WTC11 (cell line): ENCODE measurements around the gene TNFRSF1B. TPM values are rescaled to one million over a fixed set of nuclear protein-coding genes. Genes with fewer than 3 reads are reported as not detected.

Source experiments
- ATAC-seq: fragments of 200-7000 bp; cut with Tn5 transposase; 2 replicates; pipeline ENCODE4 v1.10.0; 2021; ENCODE audit warnings: mild to moderate bottlenecking, moderate library complexity
- CTCF ChIA-PET: fragments of 300-600 bp; sonication (Branson Sonifier 250); formaldehyde crosslinking; loops from one replicate; lab custom pipeline; 2021; ENCODE audit warnings: antibody characterized with exemption; lab: Charles Lee
- POLR2A ChIA-PET: fragments of 350-600 bp; sonication (Branson Sonifier 250); formaldehyde crosslinking; loops from one replicate; lab custom pipeline; 2021; ENCODE audit warnings: antibody characterized with exemption; lab: Charles Lee
- DNase-seq: peaks from one replicate; pipeline ENCODE4 v3.0.0; 2021; ENCODE audit warnings: low spot score
- H3K27ac Mint-ChIP-seq: 2 replicates; pipeline ENCODE4 v1.8.0; 2021; ENCODE audit warnings: mixed read lengths
- H3K27me3 Mint-ChIP-seq: 2 replicates; pipeline ENCODE4 v1.8.0; 2021; ENCODE audit warnings: low read depth, mild to moderate bottlenecking, moderate library complexity, mixed read lengths
- H3K36me3 Mint-ChIP-seq: 2 replicates; pipeline ENCODE4 v1.8.0; 2021; ENCODE audit warnings: mixed read lengths
- H3K4me1 Mint-ChIP-seq: 2 replicates; pipeline ENCODE4 v1.8.0; 2022; ENCODE audit warnings: mixed read lengths
- H3K4me3 Mint-ChIP-seq: 2 replicates; pipeline ENCODE4 v1.8.0; 2021; ENCODE audit warnings: mild to moderate bottlenecking, moderate library complexity, mixed read lengths
- H3K9me3 Mint-ChIP-seq: 2 replicates; pipeline ENCODE4 v1.8.0; 2021; ENCODE audit warnings: mixed read lengths
- CBFB ChIP-seq: sonication (generic); formaldehyde crosslinking; IDR thresholded peaks from 2 replicates; pipeline ENCODE4 v1.8.1; 2022; ENCODE audit warnings: mild to moderate bottlenecking, low read depth, missing genetic modification reagents
- EMX1 ChIP-seq: fragments of 250-450 bp; sonication (Bioruptor Pico); IDR thresholded peaks from 2 replicates; pipeline ENCODE4 v1.8.0; 2021; ENCODE audit warnings: mild to moderate bottlenecking
- ETV6 ChIP-seq: sonication (generic); formaldehyde crosslinking; IDR thresholded peaks from 2 replicates; pipeline ENCODE4 v1.8.1; 2022; ENCODE audit warnings: mild to moderate bottlenecking, missing genetic modification reagents
- FOXK1 ChIP-seq: sonication (generic); formaldehyde crosslinking; IDR thresholded peaks from 2 replicates; pipeline ENCODE4 v1.8.0; 2022; ENCODE audit warnings: mild to moderate bottlenecking, moderate library complexity, missing genetic modification reagents
- GABPB1 ChIP-seq: sonication (generic); formaldehyde crosslinking; IDR thresholded peaks from 2 replicates; pipeline ENCODE4 v1.8.1; 2023; ENCODE audit warnings: mild to moderate bottlenecking, missing genetic modification reagents
- MXD4 ChIP-seq: fragments of 250-450 bp; sonication (Bioruptor Pico); IDR thresholded peaks from 2 replicates; pipeline ENCODE4 v1.8.0; 2021; ENCODE audit warnings: mild to moderate bottlenecking, moderate library complexity, borderline replicate concordance
- NFE2L1 ChIP-seq: sonication (generic); formaldehyde crosslinking; IDR thresholded peaks from 2 replicates; pipeline ENCODE4 v1.8.1; 2023; ENCODE audit warnings: missing genetic modification reagents
- NR1H2 ChIP-seq: sonication (generic); formaldehyde crosslinking; IDR thresholded peaks from 2 replicates; pipeline ENCODE4 v1.9.0; 2021; ENCODE audit warnings: mild to moderate bottlenecking, moderate library complexity, missing genetic modification reagents
- ZNF263 ChIP-seq: sonication (generic); formaldehyde crosslinking; IDR thresholded peaks from 2 replicates; pipeline ENCODE4 v1.8.1; 2022; ENCODE audit warnings: low read depth, mild to moderate bottlenecking, moderate library complexity, missing genetic modification reagents
- ZNF317 ChIP-seq: sonication (generic); formaldehyde crosslinking; IDR thresholded peaks from 2 replicates; pipeline ENCODE4 v1.8.1; 2023; ENCODE audit warnings: low read depth, mild to moderate bottlenecking, moderate library complexity, missing genetic modification reagents, borderline replicate concordance
- ZNF396 ChIP-seq: fragments of 250-450 bp; sonication (Bioruptor Pico); IDR thresholded peaks from 2 replicates; pipeline ENCODE4 v1.8.0; 2021; ENCODE audit warnings: mild to moderate bottlenecking, moderate library complexity, borderline replicate concordance
- ZNF423 ChIP-seq: fragments of 250-450 bp; sonication (Bioruptor Pico); IDR thresholded peaks from 2 replicates; pipeline ENCODE4 v2.1.2; 2022; ENCODE audit warnings: mild to moderate bottlenecking, moderate library complexity
- total RNA-seq: library from RNA; stranded (reverse); gene quantifications from 3 replicates; pipeline ENCODE4 v1.2.3, GENCODE V29; 2021
- TF ChIP-seq, protein P1 (sequence below): sonication (generic); formaldehyde crosslinking; IDR thresholded peaks from 2 replicates; pipeline ENCODE4 v1.8.1; 2022; ENCODE audit warnings: mild to moderate bottlenecking, missing genetic modification reagents, moderate library complexity, borderline replicate concordance
- TF ChIP-seq, protein P2 (sequence below): fragments of 250-450 bp; sonication (Bioruptor Pico); conservative IDR thresholded peaks from 2 replicates; pipeline ENCODE4 v1.9.0; 2021; ENCODE audit warnings: mild to moderate bottlenecking
- TF ChIP-seq, protein P3 (sequence below): sonication (generic); formaldehyde crosslinking; IDR thresholded peaks from 2 replicates; pipeline ENCODE4 v1.8.0; 2023; ENCODE audit warnings: mild to moderate bottlenecking, missing genetic modification reagents
- TF ChIP-seq, protein P4 (sequence below): sonication (generic); formaldehyde crosslinking; IDR thresholded peaks from 2 replicates; pipeline ENCODE4 v1.8.1; 2023; ENCODE audit warnings: mild to moderate bottlenecking, missing genetic modification reagents
- TF ChIP-seq, protein P5 (sequence below): sonication (generic); formaldehyde crosslinking; IDR thresholded peaks from 2 replicates; pipeline ENCODE4 v1.8.0; 2022; ENCODE audit warnings: mild to moderate bottlenecking, missing genetic modification reagents
- TF ChIP-seq, protein P6 (sequence below): fragments of 250-450 bp; sonication (Bioruptor Pico); IDR thresholded peaks from 2 replicates; pipeline ENCODE4 v1.8.0; 2021; ENCODE audit warnings: mild to moderate bottlenecking
- TF ChIP-seq, protein P7 (sequence below): sonication (generic); formaldehyde crosslinking; IDR thresholded peaks from 2 replicates; pipeline ENCODE4 v1.8.0; 2022; ENCODE audit warnings: mild to moderate bottlenecking, missing genetic modification reagents
- TF ChIP-seq, protein P8 (sequence below): sonication (generic); formaldehyde crosslinking; IDR thresholded peaks from 2 replicates; pipeline ENCODE4 v1.8.1; 2022; ENCODE audit warnings: low read depth, missing genetic modification reagents, borderline replicate concordance

TNFRSF1B gene
- total RNA-seq, 1 experiment from 2014 or later, result 2.7 TPM

DNA sequence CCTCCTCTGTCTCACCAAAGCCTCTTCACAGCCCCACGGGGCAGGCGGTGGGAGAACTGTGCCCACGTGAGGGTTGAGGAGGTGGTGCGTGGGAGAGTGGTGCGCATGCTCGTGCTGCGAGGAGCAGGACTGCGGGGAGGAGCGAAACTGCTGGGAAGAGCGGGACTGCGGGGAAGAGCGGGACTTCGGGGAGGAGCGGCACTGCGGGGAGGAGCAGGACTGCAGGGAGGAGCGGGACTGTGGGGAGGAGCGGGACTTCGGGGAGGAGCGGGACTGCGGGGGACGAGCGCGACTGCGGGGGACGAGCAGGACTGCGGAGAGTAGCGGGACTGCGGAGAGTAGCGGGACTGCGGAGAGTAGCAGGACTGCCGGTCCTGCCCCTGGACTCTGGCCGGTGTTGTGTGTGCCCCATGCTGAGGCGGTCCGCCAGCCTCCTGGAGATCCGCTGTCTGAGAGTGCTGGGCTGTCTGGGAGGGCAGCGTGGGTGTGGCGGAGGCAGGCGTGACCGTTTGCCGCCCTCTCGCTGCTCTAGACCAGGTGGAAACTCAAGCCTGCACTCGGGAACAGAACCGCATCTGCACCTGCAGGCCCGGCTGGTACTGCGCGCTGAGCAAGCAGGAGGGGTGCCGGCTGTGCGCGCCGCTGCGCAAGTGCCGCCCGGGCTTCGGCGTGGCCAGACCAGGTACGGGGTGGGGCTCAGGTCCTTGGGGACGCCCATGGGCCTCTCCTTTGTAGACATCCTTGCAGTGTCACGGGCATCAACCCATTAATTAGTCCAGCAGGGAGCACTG lies 24.6 kb downstream of the TNFRSF1B start:
- Mint-ChIP-seq H3K9me3 (no peaks in the 10 kb centered on the region), H3K27me3 (no peaks in the 10 kb centered on the region; the same call in 1 of the 2 replicates), H3K4me1 (peaks cover 14% of the 10 kb centered on the region), H3K27ac (no peak overlapping the region), H3K4me3 (no peak overlapping the region), H3K36me3 (no peaks in the 10 kb centered on the region)
- ChIA-PET CTCF (interaction anchor here (1.3 kb wide), 2 partner anchors 67 to 84 kb away, joined by 4 to 11 read pairs; no protein-coding TSS in a partner anchor), POLR2A (no interaction called here)
- DNase-seq (no peak), ATAC-seq (no peak; the same call in 1 of the 2 replicates)
- no peak for TF ChIP-seq ZNF317
- TF ChIP-seq ZNF423 (CRISPR knock-in tag), result no peak
- TF ChIP-seq CBFB (CRISPR knock-in tag), result no peak
- no peak for TF ChIP-seq EMX1
- peak; percentile 96 for TF ChIP-seq ZNF263 (CRISPR knock-in tag)

DNA sequence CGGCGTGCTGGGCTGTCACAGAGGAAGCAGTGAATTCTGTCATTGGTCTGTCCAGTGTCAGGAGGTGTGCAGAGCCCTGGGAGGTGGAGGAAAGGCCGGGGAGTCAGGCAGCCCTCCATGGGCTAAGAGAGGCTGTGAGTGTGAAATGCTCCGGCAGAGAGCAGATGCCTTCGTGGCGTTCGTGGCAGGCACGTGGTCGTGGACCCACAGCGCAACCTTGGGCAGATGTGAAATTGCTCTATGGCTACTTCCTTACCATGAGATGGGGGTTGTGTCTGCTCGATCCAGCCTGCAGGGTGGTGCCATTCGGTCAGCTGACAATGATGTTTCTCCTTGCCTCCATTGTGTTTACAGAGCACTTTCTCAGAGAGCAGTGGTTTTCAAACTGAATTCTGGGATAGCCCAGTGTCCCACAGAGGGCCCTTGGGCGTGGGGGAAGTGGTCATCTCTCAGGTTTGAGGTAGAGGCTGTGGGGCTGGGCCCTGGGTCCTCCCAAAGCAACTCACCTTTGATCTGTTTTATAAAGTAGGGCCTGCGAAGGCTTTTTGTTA lies 27.9 kb downstream of the TNFRSF1B start:
- DNase-seq (no peak), ATAC-seq (no peak)
- Mint-ChIP-seq H3K27me3 (no peaks in the 10 kb centered on the region), H3K4me1 (peaks cover 13% of the 10 kb centered on the region), H3K9me3 (no peaks in the 10 kb centered on the region), H3K36me3 (no peaks in the 10 kb centered on the region), H3K4me3 (no peak overlapping the region), H3K27ac (no peak overlapping the region)
- ChIA-PET POLR2A (no interaction called here), CTCF (interaction anchor here (1.6 to 17.1 kb wide), 2 partner anchors 70 to 73 kb away, joined by 8 to 325 read pairs; no protein-coding TSS in a partner anchor)
- TF ChIP-seq ZNF396 (CRISPR knock-in tag) (no peak), ZNF317 (no peak), FOXK1 (CRISPR knock-in tag) (no peak), NR1H2 (CRISPR knock-in tag) (no peak), EMX1 (no peak), NFE2L1 (CRISPR knock-in tag) (no peak), ETV6 (CRISPR knock-in tag) (no peak), GABPB1 (CRISPR knock-in tag) (no peak), MXD4 (CRISPR knock-in tag) (no peak)
- TF ChIP-seq, protein P1, sequence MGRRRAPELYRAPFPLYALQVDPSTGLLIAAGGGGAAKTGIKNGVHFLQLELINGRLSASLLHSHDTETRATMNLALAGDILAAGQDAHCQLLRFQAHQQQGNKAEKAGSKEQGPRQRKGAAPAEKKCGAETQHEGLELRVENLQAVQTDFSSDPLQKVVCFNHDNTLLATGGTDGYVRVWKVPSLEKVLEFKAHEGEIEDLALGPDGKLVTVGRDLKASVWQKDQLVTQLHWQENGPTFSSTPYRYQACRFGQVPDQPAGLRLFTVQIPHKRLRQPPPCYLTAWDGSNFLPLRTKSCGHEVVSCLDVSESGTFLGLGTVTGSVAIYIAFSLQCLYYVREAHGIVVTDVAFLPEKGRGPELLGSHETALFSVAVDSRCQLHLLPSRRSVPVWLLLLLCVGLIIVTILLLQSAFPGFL (CRISPR knock-in tag), result no peak
- TF ChIP-seq, protein P2, sequence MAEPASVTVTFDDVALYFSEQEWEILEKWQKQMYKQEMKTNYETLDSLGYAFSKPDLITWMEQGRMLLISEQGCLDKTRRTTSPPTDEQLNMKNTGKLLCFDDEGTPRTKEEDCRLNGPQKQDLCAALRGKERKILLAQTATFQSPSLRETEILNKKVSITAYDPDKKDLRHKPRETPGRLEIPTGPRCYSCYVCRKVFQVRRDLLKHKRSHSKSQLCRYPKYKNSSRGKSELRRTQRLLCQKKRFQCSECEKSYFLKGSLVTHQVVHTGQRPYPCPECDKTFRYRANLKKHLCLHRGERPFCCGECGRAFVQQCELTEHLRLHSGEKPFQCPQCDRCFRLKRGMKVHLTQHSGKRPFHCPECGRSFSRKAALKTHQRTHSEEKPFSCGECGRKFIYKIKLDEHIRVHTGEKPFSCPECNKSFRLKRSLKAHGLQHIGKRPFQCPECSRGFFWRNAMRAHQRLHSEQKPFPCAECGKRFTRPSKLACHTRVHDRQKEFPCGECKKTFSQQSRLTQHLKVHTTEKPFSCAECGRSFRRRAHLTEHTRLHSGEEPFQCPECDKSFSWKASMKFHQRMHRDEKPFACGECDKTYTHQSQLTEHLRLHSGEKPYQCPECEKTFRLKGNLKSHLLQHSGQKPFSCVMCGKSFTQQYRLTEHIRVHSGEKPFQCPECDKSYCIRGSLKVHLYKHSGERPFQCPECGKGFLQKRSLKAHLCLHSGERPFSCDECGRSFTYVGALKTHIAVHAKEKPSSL (CRISPR knock-in tag), result no peak
- TF ChIP-seq, protein P3, sequence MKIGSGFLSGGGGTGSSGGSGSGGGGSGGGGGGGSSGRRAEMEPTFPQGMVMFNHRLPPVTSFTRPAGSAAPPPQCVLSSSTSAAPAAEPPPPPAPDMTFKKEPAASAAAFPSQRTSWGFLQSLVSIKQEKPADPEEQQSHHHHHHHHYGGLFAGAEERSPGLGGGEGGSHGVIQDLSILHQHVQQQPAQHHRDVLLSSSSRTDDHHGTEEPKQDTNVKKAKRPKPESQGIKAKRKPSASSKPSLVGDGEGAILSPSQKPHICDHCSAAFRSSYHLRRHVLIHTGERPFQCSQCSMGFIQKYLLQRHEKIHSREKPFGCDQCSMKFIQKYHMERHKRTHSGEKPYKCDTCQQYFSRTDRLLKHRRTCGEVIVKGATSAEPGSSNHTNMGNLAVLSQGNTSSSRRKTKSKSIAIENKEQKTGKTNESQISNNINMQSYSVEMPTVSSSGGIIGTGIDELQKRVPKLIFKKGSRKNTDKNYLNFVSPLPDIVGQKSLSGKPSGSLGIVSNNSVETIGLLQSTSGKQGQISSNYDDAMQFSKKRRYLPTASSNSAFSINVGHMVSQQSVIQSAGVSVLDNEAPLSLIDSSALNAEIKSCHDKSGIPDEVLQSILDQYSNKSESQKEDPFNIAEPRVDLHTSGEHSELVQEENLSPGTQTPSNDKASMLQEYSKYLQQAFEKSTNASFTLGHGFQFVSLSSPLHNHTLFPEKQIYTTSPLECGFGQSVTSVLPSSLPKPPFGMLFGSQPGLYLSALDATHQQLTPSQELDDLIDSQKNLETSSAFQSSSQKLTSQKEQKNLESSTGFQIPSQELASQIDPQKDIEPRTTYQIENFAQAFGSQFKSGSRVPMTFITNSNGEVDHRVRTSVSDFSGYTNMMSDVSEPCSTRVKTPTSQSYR (CRISPR knock-in tag), result no peak
- TF ChIP-seq, protein P4, sequence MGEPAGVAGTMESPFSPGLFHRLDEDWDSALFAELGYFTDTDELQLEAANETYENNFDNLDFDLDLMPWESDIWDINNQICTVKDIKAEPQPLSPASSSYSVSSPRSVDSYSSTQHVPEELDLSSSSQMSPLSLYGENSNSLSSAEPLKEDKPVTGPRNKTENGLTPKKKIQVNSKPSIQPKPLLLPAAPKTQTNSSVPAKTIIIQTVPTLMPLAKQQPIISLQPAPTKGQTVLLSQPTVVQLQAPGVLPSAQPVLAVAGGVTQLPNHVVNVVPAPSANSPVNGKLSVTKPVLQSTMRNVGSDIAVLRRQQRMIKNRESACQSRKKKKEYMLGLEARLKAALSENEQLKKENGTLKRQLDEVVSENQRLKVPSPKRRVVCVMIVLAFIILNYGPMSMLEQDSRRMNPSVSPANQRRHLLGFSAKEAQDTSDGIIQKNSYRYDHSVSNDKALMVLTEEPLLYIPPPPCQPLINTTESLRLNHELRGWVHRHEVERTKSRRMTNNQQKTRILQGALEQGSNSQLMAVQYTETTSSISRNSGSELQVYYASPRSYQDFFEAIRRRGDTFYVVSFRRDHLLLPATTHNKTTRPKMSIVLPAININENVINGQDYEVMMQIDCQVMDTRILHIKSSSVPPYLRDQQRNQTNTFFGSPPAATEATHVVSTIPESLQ (CRISPR knock-in tag), result no peak
- TF ChIP-seq, protein P5, sequence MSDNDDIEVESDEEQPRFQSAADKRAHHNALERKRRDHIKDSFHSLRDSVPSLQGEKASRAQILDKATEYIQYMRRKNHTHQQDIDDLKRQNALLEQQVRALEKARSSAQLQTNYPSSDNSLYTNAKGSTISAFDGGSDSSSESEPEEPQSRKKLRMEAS (CRISPR knock-in tag), result no peak
- TF ChIP-seq, protein P6, sequence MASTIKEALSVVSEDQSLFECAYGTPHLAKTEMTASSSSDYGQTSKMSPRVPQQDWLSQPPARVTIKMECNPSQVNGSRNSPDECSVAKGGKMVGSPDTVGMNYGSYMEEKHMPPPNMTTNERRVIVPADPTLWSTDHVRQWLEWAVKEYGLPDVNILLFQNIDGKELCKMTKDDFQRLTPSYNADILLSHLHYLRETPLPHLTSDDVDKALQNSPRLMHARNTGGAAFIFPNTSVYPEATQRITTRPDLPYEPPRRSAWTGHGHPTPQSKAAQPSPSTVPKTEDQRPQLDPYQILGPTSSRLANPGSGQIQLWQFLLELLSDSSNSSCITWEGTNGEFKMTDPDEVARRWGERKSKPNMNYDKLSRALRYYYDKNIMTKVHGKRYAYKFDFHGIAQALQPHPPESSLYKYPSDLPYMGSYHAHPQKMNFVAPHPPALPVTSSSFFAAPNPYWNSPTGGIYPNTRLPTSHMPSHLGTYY (CRISPR knock-in tag), result no peak
- TF ChIP-seq, protein P7, sequence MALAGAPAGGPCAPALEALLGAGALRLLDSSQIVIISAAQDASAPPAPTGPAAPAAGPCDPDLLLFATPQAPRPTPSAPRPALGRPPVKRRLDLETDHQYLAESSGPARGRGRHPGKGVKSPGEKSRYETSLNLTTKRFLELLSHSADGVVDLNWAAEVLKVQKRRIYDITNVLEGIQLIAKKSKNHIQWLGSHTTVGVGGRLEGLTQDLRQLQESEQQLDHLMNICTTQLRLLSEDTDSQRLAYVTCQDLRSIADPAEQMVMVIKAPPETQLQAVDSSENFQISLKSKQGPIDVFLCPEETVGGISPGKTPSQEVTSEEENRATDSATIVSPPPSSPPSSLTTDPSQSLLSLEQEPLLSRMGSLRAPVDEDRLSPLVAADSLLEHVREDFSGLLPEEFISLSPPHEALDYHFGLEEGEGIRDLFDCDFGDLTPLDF, result no peak
- TF ChIP-seq, protein P8, sequence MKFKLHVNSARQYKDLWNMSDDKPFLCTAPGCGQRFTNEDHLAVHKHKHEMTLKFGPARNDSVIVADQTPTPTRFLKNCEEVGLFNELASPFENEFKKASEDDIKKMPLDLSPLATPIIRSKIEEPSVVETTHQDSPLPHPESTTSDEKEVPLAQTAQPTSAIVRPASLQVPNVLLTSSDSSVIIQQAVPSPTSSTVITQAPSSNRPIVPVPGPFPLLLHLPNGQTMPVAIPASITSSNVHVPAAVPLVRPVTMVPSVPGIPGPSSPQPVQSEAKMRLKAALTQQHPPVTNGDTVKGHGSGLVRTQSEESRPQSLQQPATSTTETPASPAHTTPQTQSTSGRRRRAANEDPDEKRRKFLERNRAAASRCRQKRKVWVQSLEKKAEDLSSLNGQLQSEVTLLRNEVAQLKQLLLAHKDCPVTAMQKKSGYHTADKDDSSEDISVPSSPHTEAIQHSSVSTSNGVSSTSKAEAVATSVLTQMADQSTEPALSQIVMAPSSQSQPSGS (CRISPR knock-in tag), result no peak
